ENCODE results near the gene ATP5F1C.
"Not testable (repeated sequence)": the region's sequence is repeated elsewhere in the genome, so short reads cannot be mapped to it uniquely, and the experiment has no call there.

The ATP5F1C gene

GRCh38 chr10:7794251-7795026 lies 6.5 kb downstream of the ATP5F1C start:
- no peak for DNase-seq (ENCODE audit: low read depth in 2 of 2)

GRCh38 chr10:7795605-7796004 lies 7.6 kb downstream of the ATP5F1C start:
- DNase-seq (ENCODE audit: low read depth in 2 of 2) = no peak

- DNase-seq (ENCODE audit: low read depth in 2 of 2) = no peak
These were observed 9.6 kb downstream of the ATP5F1C start for GRCh38 chr10:7797582-7797981.

GRCh38 chr10:7802606-7803005 lies 14.6 kb downstream of the ATP5F1C start:
- DNase-seq (ENCODE audit: low read depth in 2 of 2) = no peak

GRCh38 chr10:7804216-7804615 lies 16.2 kb downstream of the ATP5F1C start:
- DNase-seq (ENCODE audit: low read depth in 2 of 2) = no peak

GRCh38 chr10:7804741-7805140 lies 16.8 kb downstream of the ATP5F1C start:
- no peak for DNase-seq (ENCODE audit: low read depth in 2 of 2)

GRCh38 chr10:7808686-7809267 lies 20.8 kb downstream of the ATP5F1C start:
- DNase-seq (ENCODE audit: low read depth in 2 of 2) = no peak

GRCh38 chr10:7810443-7810842 lies 22.5 kb downstream of the ATP5F1C start:
- no peak for DNase-seq (ENCODE audit: low read depth in 2 of 2)

GRCh38 chr10:7811000-7811399 lies 23.0 kb downstream of the ATP5F1C start:
- no peak for DNase-seq (ENCODE audit: low read depth in 2 of 2)

- not testable (repeated sequence) for DNase-seq (ENCODE audit: low read depth in 2 of 2)
These were observed 23.8 kb downstream of the ATP5F1C start for GRCh38 chr10:7811743-7812142.

GRCh38 chr10:7813481-7813880 lies 25.5 kb downstream of the ATP5F1C start:
- DNase-seq (ENCODE audit: low read depth in 2 of 2) = no peak

- no peak for DNase-seq (ENCODE audit: low read depth in 2 of 2)
These were observed 29.6 kb downstream of the ATP5F1C start for GRCh38 chr10:7817576-7817975.

- no peak for DNase-seq (ENCODE audit: low read depth in 2 of 2)
These were observed 30.0 kb downstream of the ATP5F1C start for GRCh38 chr10:7817984-7818294.

GRCh38 chr10:7818295-7819120 lies 30.5 kb downstream of the ATP5F1C start, which contains the start of gene TAF3:
TAF3 (plus strand) TSS chr10:7818505; CDS start chr10:7818710, 205 bp downstream.
- DNase-seq (ENCODE audit: low read depth in 2 of 2) = peak; percentile 88 to 93

- peak in 1 of 2 donors; percentile 14 for DNase-seq (ENCODE audit: low read depth in 2 of 2)
These were observed 31.1 kb downstream of the ATP5F1C start for GRCh38 chr10:7819121-7819460.

- no peak for DNase-seq (ENCODE audit: low read depth in 2 of 2)
These were observed 36.3 kb downstream of the ATP5F1C start for GRCh38 chr10:7824251-7824650.

GRCh38 chr10:7826971-7827370 lies 39.0 kb downstream of the ATP5F1C start:
- DNase-seq (ENCODE audit: low read depth in 2 of 2) = no peak

- no peak for DNase-seq (ENCODE audit: low read depth in 2 of 2)
These were observed 41.4 kb downstream of the ATP5F1C start for GRCh38 chr10:7829289-7829834.

- no peak for DNase-seq (ENCODE audit: low read depth in 2 of 2)
These were observed 44.1 kb downstream of the ATP5F1C start for GRCh38 chr10:7832060-7832459.

GRCh38 chr10:7833210-7833609 lies 45.2 kb downstream of the ATP5F1C start:
- DNase-seq (ENCODE audit: low read depth in 2 of 2) = no peak

- DNase-seq (ENCODE audit: low read depth in 2 of 2) = no peak
These were observed 46.3 kb downstream of the ATP5F1C start for GRCh38 chr10:7834262-7834661.

GRCh38 chr10:7836571-7836970 lies 48.6 kb downstream of the ATP5F1C start:
- no peak for DNase-seq (ENCODE audit: low read depth in 2 of 2)

- DNase-seq (ENCODE audit: low read depth in 2 of 2) = no peak
These were observed 58.6 kb downstream of the ATP5F1C start for GRCh38 chr10:7846591-7846990.

Measured in stimulated activated CD4-positive, alpha-beta T cell treated with anti-CD3 and anti-CD28 coated beads, Interleukin-4, amount 100 ng/mL, for 48 hours (primary cell).